ENCODE measurements around the gene KREMEN2. TPM values are rescaled to one million over a fixed set of nuclear protein-coding genes. Genes with fewer than 3 reads are reported as not detected.

The KREMEN2 gene
- total and polyA plus RNA-seq, 9 of the 15 experiments (the other 6 are each of a cell fraction or from before 2014, with no cell fraction given): 0.04 to 7.7 (median 1.5) TPM; not detected in 1

GRCh38 chr16:2969545-2970521 lies 5.8 kb downstream of the KREMEN2 start (continued):
- TF ChIP-seq TAF1 (IDR thresholded peaks at IDR 0.05; ENCODE audit: control insufficient read depth, extremely low read depth, insufficient read depth, low read length, severe bottlenecking) (peak; percentile 72), ILF3 (IDR thresholded peaks at IDR 0.05; ENCODE audit: borderline replicate concordance) (peak; percentile 70; the same call in 1 of the 2 replicates), ZNF431 (CRISPR knock-in tag; IDR thresholded peaks at IDR 0.05) (no peak; the same call in 1 of the 2 replicates), XRCC5 (IDR thresholded peaks at IDR 0.05; ENCODE audit: low read depth, low read length) (peak; percentile 81; the same call in 1 of the 2 replicates), NELFE (IDR thresholded peaks at IDR 0.05; ENCODE audit: insufficient read depth, insufficient read length) (no peak), POLR2A (conservative IDR thresholded peaks at IDR 0.05) (peak; percentile 59), TGIF2 (CRISPR knock-in tag; IDR thresholded peaks at IDR 0.05) (0 out of 2 replicates have a peak, but pooled peaks have one; percentile 33), GTF2E2 (tag; IDR thresholded peaks at IDR 0.05) (no peak), ILK (tag; IDR thresholded peaks at IDR 0.05; ENCODE audit: borderline replicate concordance, low read depth) (no peak), TEAD1 (CRISPR knock-in tag; IDR thresholded peaks at IDR 0.05) (peak in 1 of 2 experiments; percentile 45; a peak in 1 of 4 replicates), ZBTB1 (CRISPR knock-in tag; IDR thresholded peaks at IDR 0.05; ENCODE audit: borderline replicate concordance, low read depth) (0 out of 2 replicates have a peak, but pooled peaks have one; percentile 42), GTF2A2 (tag; IDR thresholded peaks at IDR 0.05) (no peak), JUNB (CRISPR knock-in tag; conservative IDR thresholded peaks at IDR 0.05) (no peak), FUS (optimal IDR thresholded peaks at IDR 0.05; ENCODE audit: low read depth, low read length) (peak; percentile 80)
- TF ChIP-seq, protein P1, sequence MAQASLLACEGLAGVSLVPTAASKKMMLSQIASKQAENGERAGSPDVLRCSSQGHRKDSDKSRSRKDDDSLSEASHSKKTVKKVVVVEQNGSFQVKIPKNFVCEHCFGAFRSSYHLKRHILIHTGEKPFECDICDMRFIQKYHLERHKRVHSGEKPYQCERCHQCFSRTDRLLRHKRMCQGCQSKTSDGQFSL (CRISPR knock-in tag; IDR thresholded peaks at IDR 0.05): 0 out of 2 replicates have a peak, but pooled peaks have one; percentile 24
- TF ChIP-seq, protein P1 (tag; IDR thresholded peaks at IDR 0.05): 0 out of 4 replicates have a peak, but pooled peaks of 1 of the 2 experiments have one; percentile 13
- TF ChIP-seq, protein P2, sequence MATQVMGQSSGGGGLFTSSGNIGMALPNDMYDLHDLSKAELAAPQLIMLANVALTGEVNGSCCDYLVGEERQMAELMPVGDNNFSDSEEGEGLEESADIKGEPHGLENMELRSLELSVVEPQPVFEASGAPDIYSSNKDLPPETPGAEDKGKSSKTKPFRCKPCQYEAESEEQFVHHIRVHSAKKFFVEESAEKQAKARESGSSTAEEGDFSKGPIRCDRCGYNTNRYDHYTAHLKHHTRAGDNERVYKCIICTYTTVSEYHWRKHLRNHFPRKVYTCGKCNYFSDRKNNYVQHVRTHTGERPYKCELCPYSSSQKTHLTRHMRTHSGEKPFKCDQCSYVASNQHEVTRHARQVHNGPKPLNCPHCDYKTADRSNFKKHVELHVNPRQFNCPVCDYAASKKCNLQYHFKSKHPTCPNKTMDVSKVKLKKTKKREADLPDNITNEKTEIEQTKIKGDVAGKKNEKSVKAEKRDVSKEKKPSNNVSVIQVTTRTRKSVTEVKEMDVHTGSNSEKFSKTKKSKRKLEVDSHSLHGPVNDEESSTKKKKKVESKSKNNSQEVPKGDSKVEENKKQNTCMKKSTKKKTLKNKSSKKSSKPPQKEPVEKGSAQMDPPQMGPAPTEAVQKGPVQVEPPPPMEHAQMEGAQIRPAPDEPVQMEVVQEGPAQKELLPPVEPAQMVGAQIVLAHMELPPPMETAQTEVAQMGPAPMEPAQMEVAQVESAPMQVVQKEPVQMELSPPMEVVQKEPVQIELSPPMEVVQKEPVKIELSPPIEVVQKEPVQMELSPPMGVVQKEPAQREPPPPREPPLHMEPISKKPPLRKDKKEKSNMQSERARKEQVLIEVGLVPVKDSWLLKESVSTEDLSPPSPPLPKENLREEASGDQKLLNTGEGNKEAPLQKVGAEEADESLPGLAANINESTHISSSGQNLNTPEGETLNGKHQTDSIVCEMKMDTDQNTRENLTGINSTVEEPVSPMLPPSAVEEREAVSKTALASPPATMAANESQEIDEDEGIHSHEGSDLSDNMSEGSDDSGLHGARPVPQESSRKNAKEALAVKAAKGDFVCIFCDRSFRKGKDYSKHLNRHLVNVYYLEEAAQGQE (IDR thresholded peaks at IDR 0.05; ENCODE audit: borderline replicate concordance): peak; percentile 73; the same call in 1 of the 2 replicates
- TF ChIP-seq, protein P2 (CRISPR knock-in tag; IDR thresholded peaks at IDR 0.05; ENCODE audit: low read depth): peak; percentile 58

All from K562 (cell line).